OCI-LY3 (cell line): Measurements from ENCODE around the gene TPBGL.

Source experiments
- CTCF ChIP-seq: fragments of 200-600, 300-600 bp; sonication (generic); IDR thresholded peaks from 2 replicates; pipeline ENCODE4 v1.5.1; 2014; ENCODE audit warnings: antibody characterized with exemption, low read length, low read depth
- EZH2phosphoT487 ChIP-seq: fragments of 200-600 bp; shearing (Covaris generic); IDR thresholded peaks from 2 replicates; pipeline ENCODE4 v1.6.1; 2018; ENCODE audit warnings: antibody characterized with exemption, mixed run types, low read depth

GRCh38 chr11:75279273-75279672 is 38.7 kb downstream of the TPBGL start:
- TF ChIP-seq CTCF = no peak
- TF ChIP-seq EZH2phosphoT487 = no peak
